NCI-H1105 treated with DMSO at 0.1 percent for 48 hours (cell line): Measurements from ENCODE around the gene CEP72.
"Not testable (repeated sequence)": the region's sequence is repeated elsewhere in the genome, so short reads cannot be mapped to it uniquely, and the experiment has no call there.

Source experiments
- DNase-seq: peaks from one replicate; lab custom pipeline; 2025; lab: John Stamatoyannopoulos, UW

The CEP72 gene

DNA sequence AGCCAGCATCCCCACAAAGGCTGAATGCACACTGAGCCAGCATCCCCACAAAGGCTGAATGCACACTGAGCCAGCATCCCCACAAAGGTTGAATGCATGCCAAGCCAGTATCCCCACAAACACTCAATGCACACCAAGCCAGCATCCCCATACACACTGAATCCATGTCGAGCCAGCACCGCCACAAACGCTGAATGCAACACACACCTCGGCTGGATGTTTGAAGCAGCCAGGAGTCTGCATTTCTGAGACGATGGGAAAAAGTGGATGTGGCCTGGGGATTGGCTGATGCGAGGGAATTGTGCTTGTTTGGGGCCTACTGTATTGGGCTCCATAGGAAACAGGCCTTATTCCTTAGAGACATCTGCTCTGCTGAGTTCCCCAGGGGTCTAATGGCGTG is 30.9 kb upstream of the CEP72 start:
- DNase-seq, result no peak

DNA sequence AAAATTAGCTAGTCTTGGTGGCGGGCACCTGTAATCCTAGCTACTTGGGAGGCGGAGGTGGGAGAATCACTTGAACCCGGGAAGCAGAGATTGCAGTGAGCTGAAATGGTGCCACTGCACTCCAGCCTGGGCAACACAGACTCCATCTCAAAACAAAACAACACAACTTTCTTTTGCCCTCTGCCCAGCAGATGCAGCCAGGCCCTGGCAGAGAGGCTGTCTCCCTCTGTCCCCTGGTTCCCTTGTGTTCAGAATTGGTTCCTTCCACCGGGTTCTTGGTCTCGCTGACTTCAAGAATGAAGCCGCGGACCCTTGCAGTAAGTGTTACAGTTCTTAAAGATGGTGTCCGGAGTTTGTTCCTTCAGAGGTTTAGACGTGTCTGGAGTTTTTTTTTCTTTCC is 30.2 kb upstream of the CEP72 start:
- DNase-seq, result no peak

DNA sequence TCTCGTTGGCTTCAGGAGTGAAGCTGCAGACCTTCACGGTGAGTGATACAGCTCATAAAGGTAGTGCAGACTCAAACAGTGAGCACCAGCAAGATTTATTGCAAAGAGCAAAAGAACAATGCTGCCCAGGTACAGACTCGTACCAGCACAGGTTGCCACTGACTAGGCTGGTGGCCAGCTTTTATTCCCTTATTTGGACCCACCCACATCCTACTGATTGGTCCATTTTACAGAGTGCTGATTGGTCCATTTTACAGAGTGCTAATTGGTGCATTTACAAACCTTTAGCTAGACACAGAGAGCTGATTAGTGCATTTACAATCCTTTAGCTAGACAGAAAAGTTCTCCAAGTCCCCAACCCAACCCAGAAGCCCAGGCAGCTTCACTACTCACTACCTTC is 29.7 kb upstream of the CEP72 start:
- not testable (repeated sequence) for DNase-seq

DNA sequence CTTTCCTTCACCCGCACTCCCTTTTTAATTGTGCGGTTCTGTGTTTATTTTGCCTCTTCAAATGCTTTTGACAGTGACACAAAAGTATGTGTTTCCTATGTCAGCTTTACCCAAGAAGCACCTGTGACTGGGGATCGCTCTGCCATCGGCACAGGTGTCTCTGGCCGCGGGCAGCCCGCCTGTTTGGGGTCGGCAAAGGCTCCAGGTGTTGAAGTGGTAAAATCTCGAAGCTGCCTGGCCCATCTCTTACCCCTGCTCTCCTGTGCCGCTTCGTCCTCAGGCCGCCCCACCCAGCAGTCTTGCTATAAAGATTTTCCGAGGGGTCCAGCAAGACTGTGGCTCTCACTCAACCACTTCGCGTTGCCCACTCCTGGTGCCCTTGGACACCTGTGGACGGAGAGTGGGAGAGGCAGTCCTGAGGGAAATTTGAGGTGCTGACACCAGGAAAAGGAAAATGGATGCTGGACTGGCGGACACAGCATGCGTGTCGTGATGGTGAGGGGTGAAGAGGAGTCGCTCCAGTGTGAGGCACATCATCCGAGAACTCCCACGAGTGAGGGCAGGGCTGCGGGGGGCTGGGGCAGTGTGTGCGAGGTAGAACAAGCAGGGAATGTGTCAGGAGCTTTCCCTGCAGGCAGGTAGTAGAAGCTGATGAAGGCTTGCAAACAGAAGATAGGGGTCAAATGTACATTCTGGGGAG is 29.1 kb upstream of the CEP72 start:
- no peak for DNase-seq

DNA sequence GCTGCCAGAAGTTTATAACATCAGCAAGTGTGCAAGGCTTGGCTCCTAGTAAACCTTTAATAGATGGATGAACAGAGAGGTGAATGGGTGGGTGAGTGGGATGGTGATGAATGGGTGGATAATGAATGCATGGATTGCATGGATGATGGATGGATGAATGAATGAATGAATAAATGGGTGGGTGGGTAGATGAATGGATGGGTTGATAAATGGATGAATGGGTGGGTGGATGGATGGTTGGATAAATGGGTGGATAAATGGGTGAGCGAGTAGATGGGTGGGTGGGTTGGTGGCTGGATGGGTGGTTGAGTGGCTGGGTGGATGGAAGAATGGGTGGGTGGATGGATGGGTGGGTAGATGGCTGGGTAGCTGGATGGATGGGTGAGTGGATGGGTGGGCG is 28.5 kb upstream of the CEP72 start:
- no peak for DNase-seq

DNA sequence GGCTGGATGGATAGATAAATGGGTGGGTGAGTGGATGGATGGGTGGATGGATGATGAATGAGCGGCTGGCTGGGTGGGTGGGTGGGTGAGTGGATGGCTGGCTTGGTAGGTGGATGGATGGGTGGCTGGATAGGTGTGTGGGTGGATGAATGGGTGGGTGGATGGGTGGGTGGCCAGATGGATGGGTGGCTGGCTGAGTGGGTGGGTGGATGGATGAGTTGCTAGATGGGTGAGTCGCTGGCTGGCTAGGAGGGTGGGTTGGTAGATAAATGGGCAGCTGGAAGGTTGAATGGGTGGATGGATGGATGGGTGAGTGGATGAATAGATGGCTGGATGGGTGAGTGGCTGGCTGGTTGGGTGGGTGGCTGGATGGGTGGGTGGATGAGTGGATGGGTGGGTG is 27.9 kb upstream of the CEP72 start:
- no peak for DNase-seq

DNA sequence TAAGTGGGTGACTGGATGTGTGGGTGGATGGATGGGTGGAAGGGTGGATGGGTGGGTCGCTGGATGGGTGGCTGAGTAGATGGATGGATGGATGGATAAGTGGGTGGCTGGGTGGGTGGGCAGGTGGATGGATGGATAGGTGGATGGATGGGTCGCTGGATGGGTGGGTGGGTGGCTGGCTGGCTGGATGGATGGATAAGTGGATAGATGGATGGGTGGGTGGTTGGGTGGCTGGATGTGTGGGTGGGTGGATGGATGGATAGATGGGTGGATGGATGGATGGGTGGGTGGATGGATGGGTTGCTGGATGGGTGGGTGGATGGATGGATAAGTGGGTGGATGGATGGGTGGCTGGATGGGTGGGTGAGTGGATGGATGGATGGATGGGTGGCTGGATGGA is 27.3 kb upstream of the CEP72 start:
- DNase-seq, result no peak

DNA sequence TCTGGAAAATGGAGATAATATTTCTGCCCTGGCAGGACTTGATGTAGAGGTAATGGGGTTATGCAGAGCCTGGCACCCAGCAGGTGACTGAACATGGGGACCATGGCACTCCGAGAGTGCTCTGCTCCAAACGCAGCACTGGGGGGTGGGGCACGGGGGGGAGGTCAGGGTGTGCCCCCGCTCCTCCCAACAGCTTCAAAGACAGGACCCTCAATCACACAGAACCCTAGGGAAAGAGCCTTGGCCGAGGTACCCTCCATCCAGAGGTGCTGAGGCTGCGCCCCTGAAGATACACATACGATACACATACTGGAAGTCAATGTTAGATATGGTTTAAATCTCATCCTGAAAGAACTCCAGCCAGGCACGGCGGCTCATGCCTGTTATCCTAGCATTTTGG is 26.6 kb upstream of the CEP72 start:
- DNase-seq, result no peak

DNA sequence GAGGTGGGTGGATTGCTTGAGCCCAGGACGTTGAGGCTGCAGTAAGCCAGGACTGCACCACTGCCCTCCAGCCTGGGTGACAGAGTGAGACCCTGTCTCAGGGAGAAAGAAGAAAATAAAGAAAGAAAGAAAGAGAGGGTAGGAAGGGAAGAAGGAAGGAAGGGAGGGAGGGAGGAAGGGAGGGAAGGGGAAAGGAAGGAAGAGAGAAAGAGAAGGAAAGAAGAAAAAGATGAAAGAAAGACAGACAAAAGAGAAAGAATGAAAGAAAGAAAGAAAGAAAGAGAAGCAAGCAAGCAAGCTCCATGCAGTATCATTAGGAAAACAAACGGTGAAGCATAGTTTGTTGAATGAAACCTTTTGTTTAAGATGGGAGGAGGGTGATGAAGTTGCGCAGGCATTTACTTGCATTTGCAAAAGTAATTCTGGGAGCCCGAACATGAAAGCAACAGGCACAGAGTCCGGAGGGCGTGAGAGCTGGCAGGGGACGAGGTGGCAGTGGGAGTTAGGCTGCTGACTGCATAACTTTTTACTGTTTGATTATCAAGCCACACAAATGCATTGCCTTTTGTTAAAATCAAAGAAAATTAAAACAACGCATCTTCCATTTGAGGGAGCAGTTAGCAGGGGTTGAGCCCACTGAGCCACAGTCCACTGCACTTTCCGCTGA is 26.0 kb upstream of the CEP72 start:
- no peak for DNase-seq

DNA sequence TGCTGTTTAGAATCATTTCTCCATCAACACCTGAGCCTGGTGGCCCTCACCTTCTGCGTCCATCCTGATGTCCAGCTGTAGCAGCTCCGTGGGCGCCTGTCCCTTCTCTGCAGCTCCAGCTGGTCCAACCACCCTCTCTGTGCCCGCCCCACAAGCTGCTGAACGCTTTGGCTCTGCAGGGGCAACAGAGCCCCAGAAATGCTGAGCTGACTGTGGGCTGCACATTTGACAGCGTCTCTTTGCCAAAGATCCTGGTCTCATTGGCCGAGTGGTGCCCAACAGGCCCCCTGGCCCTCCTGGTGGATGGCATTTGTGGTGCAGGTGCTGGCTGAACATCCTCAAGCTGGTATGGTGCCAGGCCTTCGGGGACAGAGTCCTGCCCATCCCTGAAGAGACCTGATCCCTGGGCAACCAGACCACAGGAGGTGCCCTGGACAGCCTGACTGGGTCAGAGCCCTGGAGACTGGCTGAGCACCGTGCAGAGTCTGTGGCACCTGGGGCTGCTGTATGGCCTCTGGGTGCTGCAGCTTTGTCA is 25.3 kb upstream of the CEP72 start:
- no peak for DNase-seq

DNA sequence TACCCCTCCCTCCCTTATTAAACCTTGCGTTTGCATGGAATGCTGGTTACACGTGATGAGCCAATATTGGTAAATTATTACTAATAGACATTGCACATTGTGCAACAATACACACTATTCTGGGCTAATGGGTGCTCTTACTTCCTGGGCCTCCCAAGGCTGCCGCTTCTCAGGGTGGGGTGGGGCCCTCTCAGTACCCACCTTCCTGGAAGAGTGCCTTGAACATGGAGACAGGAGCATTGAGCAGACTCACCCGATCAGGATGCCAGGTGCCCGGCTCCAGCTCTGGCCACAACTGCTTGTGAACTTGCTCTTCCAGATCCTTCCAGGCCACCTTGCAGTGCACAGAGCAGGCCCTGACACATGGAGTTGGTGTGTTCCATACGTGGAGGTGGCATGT is 24.7 kb upstream of the CEP72 start:
- DNase-seq, result no peak

DNA sequence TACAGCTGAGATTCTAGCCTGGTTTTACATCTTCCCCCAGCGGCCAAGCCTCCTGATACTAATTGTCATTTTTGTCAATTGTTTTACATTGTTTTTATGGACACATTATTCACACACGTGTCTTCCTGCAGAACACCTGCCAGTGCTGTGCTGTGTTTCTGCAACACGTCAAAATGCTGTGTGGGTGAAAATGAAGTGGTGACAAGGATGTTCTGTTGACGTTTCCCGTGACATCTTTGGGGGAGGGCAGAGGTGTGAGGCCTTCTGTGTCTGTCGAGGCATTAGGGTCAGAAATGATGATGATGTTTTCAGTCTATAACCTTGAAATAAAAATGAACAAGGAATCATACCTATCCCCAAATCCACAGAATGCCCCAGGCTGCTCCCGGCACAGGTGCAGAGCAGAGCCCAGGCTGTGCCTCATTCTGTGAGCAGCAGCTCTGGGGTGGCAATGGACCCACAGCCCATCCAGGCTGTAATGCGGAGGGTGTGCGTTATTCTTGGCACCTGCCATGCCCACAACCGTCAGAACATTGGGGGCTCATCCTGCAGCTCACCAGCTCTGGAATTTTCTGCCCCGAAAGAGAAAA is 23.6 kb upstream of the CEP72 start:
- no peak for DNase-seq

DNA sequence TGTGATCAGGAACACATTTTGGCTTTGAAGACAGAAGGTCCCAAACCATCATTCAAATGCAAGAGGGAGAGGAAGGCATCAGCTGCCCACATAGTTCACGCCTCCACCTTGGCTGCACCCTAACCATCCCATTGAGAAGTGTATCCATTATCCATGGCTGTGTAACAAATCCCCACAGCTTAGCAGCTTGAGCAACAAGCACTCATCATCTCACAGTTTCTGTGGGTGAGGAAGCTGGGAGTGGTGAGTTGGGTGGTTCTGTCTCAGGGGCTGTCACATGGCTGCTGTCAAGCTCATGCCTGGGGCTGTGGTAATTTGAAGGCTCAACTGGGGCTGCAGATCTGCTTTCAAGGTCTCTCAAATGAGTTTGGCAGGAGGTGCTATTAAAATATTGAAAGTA is 23.0 kb upstream of the CEP72 start:
- no peak for DNase-seq

DNA sequence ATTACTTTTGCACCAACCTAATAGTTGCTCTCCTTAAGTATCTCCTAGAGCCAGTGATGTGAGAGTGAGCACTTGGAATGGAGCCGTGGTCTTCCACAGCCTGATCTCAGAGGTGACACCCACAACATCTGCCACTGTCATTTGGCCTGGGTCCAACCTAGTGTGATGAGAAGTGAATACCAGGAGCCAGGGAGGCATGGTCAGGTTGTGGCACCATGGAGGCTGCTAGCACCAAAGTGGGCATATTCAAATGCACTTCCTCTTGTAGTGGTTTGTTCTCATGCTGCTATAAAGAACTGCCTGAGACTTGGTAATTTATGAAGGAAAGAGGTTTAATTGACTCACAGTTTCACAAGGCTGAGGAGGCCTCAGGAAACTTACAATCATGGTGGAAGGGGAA is 22.6 kb upstream of the CEP72 start:
- DNase-seq, result no peak

DNA sequence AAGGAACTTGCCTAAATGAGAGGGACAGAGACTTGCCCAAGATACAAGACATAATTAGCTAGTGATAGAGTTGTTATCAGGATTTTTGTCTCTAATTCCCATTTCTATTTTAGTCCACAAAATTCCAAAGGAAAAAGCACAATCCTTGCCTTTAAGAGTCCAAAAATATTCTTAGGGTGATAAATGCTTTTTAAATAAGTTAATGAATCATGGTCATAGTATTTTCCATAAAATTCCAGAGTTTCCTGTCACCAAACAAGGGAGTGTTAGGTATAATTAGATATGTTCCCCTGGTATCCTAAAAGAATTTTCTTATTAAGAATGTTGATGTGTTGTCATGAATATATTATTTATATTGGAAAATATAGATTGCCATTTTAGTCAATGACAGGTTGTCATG is 21.8 kb upstream of the CEP72 start:
- DNase-seq, result no peak

DNA sequence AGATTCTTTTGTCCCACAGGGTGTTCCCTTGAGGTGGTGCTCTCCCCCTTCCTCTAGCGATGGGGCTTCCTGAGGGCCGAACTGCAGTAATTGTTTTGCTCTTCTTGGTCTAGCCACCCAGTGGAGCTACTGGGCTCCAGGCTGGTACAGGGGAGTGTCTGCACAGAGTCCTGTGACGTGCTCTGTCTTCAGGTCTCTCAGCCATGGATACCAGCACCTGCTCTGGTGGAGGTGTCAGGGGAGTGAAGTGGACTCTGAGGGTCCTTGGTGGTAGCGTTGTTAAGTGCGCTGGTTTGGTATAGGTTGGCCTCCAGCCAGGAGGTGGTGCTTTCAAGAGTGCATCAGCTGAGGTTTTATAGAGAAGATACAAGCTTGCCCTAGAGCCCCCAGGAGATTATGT is 20.4 kb upstream of the CEP72 start:
- DNase-seq, result peak; percentile 82

DNA sequence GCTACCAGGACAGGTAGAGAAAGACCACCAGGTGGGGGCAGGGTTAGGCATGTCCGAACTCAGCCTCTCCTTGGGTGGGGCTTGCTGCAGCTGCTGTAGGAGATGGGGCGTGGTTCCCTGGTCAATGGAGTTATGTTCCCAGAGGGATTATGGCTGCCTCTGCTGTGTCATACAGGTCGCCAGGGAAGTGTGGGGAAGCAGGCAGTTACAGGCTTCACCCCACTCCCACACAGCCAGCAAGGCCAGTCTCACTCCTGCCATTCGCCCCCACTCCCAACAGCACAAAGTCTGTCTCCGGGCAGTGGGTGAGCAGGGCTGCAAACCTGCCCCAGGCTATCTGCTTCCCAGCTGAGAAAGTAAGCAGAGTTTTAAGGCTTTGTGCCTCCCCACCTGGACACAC is 20.0 kb upstream of the CEP72 start:
- no peak for DNase-seq

DNA sequence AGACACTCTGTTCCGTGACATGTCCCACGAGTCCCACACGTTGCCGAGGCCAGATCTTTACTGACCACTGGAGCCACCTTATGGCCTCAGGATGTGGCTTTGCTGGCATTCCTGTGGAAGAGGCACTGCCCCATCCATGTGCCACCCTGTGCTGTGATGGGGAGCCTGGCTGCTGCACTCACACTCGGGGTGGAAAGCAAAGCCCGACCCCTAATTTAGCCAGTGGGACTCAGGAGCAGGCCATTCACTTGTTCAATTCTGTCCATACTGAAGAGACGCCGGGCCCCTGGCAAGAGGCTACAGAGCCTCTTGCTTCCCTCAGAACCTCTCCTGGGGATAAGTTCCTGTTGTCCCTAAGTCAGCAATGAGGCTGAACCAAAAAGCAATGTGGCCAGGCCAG is 18.6 kb upstream of the CEP72 start:
- DNase-seq, result no peak

DNA sequence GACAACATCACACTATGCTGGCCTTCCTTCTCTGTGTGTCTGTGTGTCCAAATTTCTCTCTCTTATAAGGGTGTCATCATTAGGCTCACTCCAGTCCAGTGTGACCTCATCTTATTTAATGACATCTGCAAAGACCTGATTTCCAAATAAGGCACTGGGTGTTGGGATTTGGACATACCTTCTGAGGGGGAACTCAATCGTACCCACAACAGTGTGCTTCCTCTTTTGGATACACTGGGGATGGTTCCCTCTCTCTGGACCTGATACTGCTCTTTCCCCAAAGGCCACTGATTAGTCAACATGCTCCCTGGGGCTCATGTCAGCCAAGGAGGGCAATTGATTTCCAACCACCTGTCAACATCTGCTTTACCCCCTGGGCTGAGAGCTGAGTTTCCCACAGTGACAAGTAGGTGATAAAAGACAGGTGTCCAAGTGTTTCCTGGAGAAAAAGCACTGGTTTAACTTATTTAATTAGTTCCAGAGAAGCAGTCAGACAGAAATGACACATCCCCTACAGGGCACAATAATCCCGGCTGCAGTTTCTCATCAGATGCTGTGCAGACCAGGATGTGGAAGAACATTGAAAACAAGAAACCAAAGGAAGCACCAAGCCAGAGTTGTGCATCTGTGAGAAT is 17.8 kb upstream of the CEP72 start:
- DNase-seq, result no peak

DNA sequence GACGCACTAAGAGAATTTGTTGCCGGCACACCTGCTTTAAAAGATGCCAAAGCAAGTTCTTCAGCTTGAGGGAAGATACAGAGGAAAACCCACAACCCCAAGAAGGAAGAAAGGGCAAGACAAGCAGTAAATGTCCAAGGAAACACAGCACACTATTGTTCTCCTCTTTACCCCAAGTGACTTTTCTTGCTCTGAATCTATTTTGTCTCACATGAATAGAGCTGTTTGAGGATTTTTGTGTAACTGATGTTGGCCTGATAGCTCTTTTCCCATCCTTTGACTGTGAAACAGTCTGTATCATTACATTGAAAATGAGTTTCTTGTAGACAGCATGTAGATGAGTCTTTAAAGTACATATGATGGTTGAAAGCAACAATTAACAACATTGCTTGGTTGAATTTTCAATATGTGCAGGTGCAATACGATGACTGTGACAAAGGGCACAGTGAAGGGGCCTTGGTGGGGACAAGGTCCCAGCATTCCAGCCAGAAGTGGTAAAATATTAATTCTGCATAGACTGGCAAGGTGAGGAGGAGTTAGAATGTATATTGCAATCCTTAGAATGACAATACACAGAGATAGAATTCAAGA is 16.8 kb upstream of the CEP72 start:
- no peak for DNase-seq

DNA sequence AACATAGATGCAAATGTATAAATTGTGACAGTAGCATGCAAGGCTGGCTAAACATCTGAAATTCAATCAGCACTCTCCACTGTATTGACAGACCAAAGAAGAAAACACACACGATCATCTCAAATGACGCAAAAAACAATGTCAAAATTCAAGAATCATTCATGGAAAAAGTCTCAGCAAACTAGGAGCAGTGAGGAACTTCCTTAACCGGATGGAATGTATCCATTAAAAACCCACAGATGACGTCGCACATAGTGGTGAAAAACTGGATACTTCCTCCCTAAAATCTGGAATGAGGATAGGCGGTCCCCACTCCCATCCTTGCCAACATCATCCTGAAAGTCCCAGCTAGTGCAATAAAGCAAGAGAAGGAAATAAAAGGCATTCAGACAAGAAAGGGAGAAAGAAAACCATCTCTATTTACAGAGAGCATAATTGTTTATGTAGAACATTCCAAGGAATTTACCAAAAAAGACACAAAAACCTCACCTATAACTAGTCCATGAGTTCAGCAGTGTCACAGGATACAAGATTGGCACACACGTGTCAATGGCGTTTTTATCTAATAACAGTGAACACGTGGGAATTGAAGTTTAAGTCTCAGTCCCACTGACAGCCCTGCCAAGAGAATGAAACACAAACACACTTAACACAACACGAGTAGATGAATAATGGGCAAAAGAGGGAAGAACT is 14.1 kb upstream of the CEP72 start:
- DNase-seq, result no peak

DNA sequence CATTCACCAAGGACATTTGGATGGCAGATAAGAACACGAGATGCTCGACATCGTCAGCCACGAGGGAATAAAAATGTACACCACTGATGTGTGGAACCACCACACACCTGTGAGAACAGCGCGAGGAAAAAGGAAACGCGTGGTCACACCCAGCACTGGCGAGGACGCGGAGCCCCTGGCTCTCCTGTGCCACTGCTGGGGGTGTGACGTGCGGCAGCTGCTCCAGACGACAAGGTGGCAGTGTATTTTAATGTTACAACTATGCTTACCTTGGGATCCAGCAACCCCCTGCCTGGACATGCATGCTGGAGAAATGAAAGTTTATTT is 13.6 kb upstream of the CEP72 start:
- DNase-seq, result no peak
